Measurements from ENCODE around the gene PHLDB3. TPM values are rescaled to one million over a fixed set of nuclear protein-coding genes. Genes with fewer than 3 reads are reported as not detected.

The PHLDB3 gene
- total RNA-seq, 4 donors from 2014 or later: 10.2 to 28.7 (median 16.5) TPM

GRCh38 chr19:43505186-43505456 is 575 bp upstream of the PHLDB3 start:
- Histone ChIP-seq H3K27me3 (no peaks in the 10 kb centered on the region), H3K27ac (peak overlapping the region; percentile 85 to 93 (median 90)), H3K4me1 (peaks cover 9 to 22% (median 15%) of the 10 kb centered on the region in 4 donors), H3K9me3 (no peaks in the 10 kb centered on the region), H3K4me3 (peak overlapping the region in 1 of 4 donors; percentile 70), H3K36me3 (peaks cover 0 to 18% (median 7%) of the 10 kb centered on the region in 4 donors)
- in situ Hi-C loops (cut with MboI; ENCODE audit: low pct_ligation_motif_present in 1 of 4, low pct_unique_long_range_greater_than_20kb in 1 of 4, low sequenced_read_pairs in 3 of 4): no loop called here
- no peak for DNase-seq
- intact Hi-C loops (cut with DNase I; ENCODE audit: low total_unique reads): no loop called here
- no peak for TF ChIP-seq EP300 (IDR thresholded peaks at IDR 0.05; ENCODE audit: low read depth)
- TF ChIP-seq POLR2A (IDR thresholded peaks at IDR 0.05): no peak
- no peak for TF ChIP-seq POLR2AphosphoS5 (IDR thresholded peaks at IDR 0.05)
- TF ChIP-seq CTCF (IDR thresholded peaks at IDR 0.05): no peak
- WGBS, 2 donors (ENCODE audit: low coverage in 1 of 2): 69 to 85% methylated on average over 3 of the region's 3 CpGs

DNA sequence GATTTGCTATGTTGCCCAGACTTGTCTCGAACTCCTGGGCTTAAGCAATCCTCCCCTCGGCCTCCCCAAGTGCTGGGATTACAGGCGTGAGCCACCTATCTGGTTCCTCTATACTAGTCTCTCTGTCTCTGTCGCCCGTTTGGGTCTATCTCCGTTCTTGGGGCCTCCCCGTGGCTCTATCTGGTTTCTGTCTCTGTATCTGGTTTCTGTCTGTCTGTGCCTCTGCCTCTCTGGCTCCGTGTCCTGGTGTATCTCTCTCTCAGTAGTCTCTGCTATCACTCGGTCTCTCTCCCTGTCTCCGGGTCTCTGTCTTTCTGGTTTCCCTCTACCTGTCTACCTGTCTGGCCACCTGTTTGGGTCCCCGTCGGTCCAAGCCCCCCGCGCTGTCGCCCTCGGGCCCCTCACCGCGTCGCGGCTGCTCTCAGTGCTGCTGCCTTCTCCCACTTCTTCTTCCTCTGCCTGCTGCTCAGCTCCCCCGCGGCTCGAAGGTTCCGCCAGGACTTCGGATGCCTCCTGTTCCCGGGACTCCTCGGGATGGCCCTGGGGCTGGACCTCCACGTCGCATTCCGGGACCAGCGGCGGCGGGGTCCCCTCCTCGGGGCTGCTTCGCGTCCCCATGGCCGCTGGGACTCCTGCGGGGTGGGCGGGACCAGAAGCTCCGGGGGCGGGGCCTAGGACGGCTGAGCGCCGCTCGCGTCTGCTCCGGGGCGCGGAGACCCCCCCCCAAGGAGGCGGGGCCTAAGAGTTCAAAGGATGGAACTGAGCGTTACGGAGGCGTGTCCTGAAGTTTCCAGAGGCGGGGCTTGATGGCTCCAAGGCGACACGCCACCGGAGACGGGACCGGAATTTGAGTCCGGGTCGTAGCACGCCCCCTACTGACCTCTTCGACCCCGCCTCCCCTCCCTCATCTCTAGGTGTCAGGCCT is 783 bp downstream of the PHLDB3 start:
- Histone ChIP-seq H3K27me3 (no peaks in the 10 kb centered on the region), H3K9me3 (no peaks in the 10 kb centered on the region), H3K4me1 (peaks cover 9 to 28% (median 17%) of the 10 kb centered on the region in 4 donors), H3K4me3 (peak overlapping the region; percentile 52 to 85 (median 74)), H3K27ac (peak overlapping the region; percentile 85 to 93 (median 90)), H3K36me3 (peaks cover 0 to 8% (median 4%) of the 10 kb centered on the region in 4 donors)
- in situ Hi-C loops (cut with MboI; ENCODE audit: low pct_ligation_motif_present in 1 of 4, low pct_unique_long_range_greater_than_20kb in 1 of 4, low sequenced_read_pairs in 3 of 4) (no loop called here), intact Hi-C loops (cut with DNase I; ENCODE audit: low total_unique reads) (loop anchor here (2.0 kb wide), 1 partner anchor 29 kb away; no protein-coding TSS in a partner anchor)
- WGBS, 2 donors (ENCODE audit: low coverage in 1 of 2): 1 to 12% methylated on average over 5 to 51 of the region's 64 CpGs
- DNase-seq: peak; percentile 98
- TF ChIP-seq CTCF (IDR thresholded peaks at IDR 0.05): no peak
- TF ChIP-seq EP300 (IDR thresholded peaks at IDR 0.05; ENCODE audit: low read depth): no peak
- TF ChIP-seq POLR2AphosphoS5 (IDR thresholded peaks at IDR 0.05): peak in 2 of 3 donors; percentile 18 to 24
- peak; percentile 19 for TF ChIP-seq POLR2A (IDR thresholded peaks at IDR 0.05)

GRCh38 chr19:43502419-43502976 is 2.0 kb downstream of the PHLDB3 start:
- Histone ChIP-seq H3K36me3 (peaks cover 0 to under 1% (median 0%) of the 10 kb centered on the region in 4 donors), H3K27ac (no peak overlapping the region), H3K4me1 (peaks cover 9 to 31% (median 17%) of the 10 kb centered on the region in 4 donors), H3K27me3 (no peaks in the 10 kb centered on the region), H3K9me3 (no peaks in the 10 kb centered on the region), H3K4me3 (peak overlapping the region in 1 of 4 donors; percentile 70)
- TF ChIP-seq EP300 (IDR thresholded peaks at IDR 0.05; ENCODE audit: low read depth): no peak
- TF ChIP-seq CTCF (IDR thresholded peaks at IDR 0.05): no peak
- no peak for TF ChIP-seq POLR2A (IDR thresholded peaks at IDR 0.05)
- no peak for TF ChIP-seq POLR2AphosphoS5 (IDR thresholded peaks at IDR 0.05)
- in situ Hi-C loops (cut with MboI; ENCODE audit: low pct_ligation_motif_present in 1 of 4, low pct_unique_long_range_greater_than_20kb in 1 of 4, low sequenced_read_pairs in 3 of 4): no loop called here
- DNase-seq: no peak
- intact Hi-C loops (cut with DNase I; ENCODE audit: low total_unique reads): loop anchor here (2.0 kb wide), 1 partner anchor 28 kb away; no protein-coding TSS in a partner anchor
- WGBS, 2 donors (ENCODE audit: low coverage in 1 of 2): 87 to 100% methylated on average over 7 to 23 of the region's 23 CpGs
